Activated B cell treated with CpG ODN at 0.5 μM for 24 hours (primary cell): ENCODE results near the gene RAD52. TPM values are rescaled to one million over a fixed set of nuclear protein-coding genes. Genes with fewer than 3 reads are reported as not detected.

Source experiments
- ATAC-seq: fragments of 200-7000 bp; cut with Tn5 transposase; one replicate; pipeline ENCODE4 v1.10.0; 2021; ENCODE audit warnings: low read depth, mild to moderate bottlenecking, moderate library complexity
- CTCF ChIA-PET: fragments of 350-600 bp; sonication (Branson Sonifier 250); formaldehyde crosslinking; loops from one replicate; lab custom pipeline; 2021; ENCODE audit warnings: antibody characterized with exemption; lab: Charles Lee
- POLR2A ChIA-PET: fragments of 350-600 bp; sonication (Branson Sonifier 250); formaldehyde crosslinking; loops from one replicate; lab custom pipeline; 2021; ENCODE audit warnings: antibody characterized with exemption; lab: Charles Lee
- DNase-seq: peaks from one replicate; pipeline ENCODE4 v3.0.0; 2022
- H3K27ac Mint-ChIP-seq: one replicate; pipeline ENCODE4 v1.8.0; 2020; ENCODE audit warnings: mixed read lengths
- H3K27me3 Mint-ChIP-seq: one replicate; pipeline ENCODE4 v1.8.0; 2021; ENCODE audit warnings: mixed read lengths
- H3K36me3 Mint-ChIP-seq: one replicate; pipeline ENCODE4 v1.8.0; 2021; ENCODE audit warnings: low read depth, mixed read lengths
- H3K4me1 Mint-ChIP-seq: one replicate; pipeline ENCODE4 v1.8.0; 2021; ENCODE audit warnings: mixed read lengths
- H3K4me3 Mint-ChIP-seq: one replicate; pipeline ENCODE4 v1.8.0; 2020; ENCODE audit warnings: mild to moderate bottlenecking, mixed read lengths
- H3K9me3 Mint-ChIP-seq: one replicate; pipeline ENCODE4 v1.8.0; 2020; ENCODE audit warnings: mixed read lengths
- CTCF ChIP-seq: fragments of 200-600 bp; IDR thresholded peaks from one replicate; pipeline ENCODE4 v1.8.0; 2022; ENCODE audit warnings: antibody characterized with exemption, mild to moderate bottlenecking
- intact Hi-C: fragments of 100-400 bp; cut with micrococcal nuclease; formaldehyde crosslinking; loops from one replicate; pipeline ENCODE4 v1.15.1; 2024
- total RNA-seq: library from RNA; stranded (reverse); gene quantifications from 2 replicates; pipeline ENCODE4 v1.2.3, GENCODE V29; 2022

The RAD52 gene
- total RNA-seq, 1 donor from 2014 or later, result 15.2 TPM

- CTCF ChIA-PET, result no interaction called here
- H3K27me3 Mint-ChIP-seq, result no peaks in the 10 kb centered on the region
- H3K9me3 Mint-ChIP-seq, result no peaks in the 10 kb centered on the region
- POLR2A ChIA-PET, result no interaction called here
- H3K4me3 Mint-ChIP-seq, result no peak overlapping the region
- H3K27ac Mint-ChIP-seq, result no peak overlapping the region
- peaks cover 24% of the 10 kb centered on the region for H3K4me1 Mint-ChIP-seq
- peaks cover 2% of the 10 kb centered on the region for H3K36me3 Mint-ChIP-seq
- no peak for ATAC-seq
- TF ChIP-seq CTCF, result no peak
- intact Hi-C loops, result no loop called here
- DNase-seq, result no peak
Observed at GRCh38 chr12:989051-989450, 39.6 kb upstream of the RAD52 start.

- intact Hi-C loops, result no loop called here
- Mint-ChIP-seq H3K4me3 (no peak overlapping the region), H3K27ac (no peak overlapping the region), H3K36me3 (peaks cover 2% of the 10 kb centered on the region), H3K27me3 (no peaks in the 10 kb centered on the region), H3K9me3 (no peaks in the 10 kb centered on the region), H3K4me1 (peaks cover 24% of the 10 kb centered on the region)
- ChIA-PET CTCF (no interaction called here), POLR2A (no interaction called here)
- DNase-seq, result no peak
- no peak for ATAC-seq
- TF ChIP-seq CTCF, result no peak
Observed at GRCh38 chr12:988646-989045, 39.2 kb upstream of the RAD52 start.

- ChIA-PET CTCF (no interaction called here), POLR2A (interaction anchor here (1.3 kb wide), 1 partner anchor 8 kb away, joined by 4 read pairs; no protein-coding TSS in a partner anchor)
- H3K27me3 Mint-ChIP-seq, result no peaks in the 10 kb centered on the region
- intact Hi-C loops, result no loop called here
- no peak overlapping the region for H3K27ac Mint-ChIP-seq
- ATAC-seq (no peak), DNase-seq (no peak)
- no peaks in the 10 kb centered on the region for H3K9me3 Mint-ChIP-seq
- no peak for TF ChIP-seq CTCF
- H3K36me3 Mint-ChIP-seq, result no peaks in the 10 kb centered on the region
- H3K4me3 Mint-ChIP-seq, result no peak overlapping the region
- H3K4me1 Mint-ChIP-seq, result no peaks in the 10 kb centered on the region
Observed at GRCh38 chr12:981961-982360, 32.5 kb upstream of the RAD52 start.

- H3K4me1 Mint-ChIP-seq, result no peaks in the 10 kb centered on the region
- TF ChIP-seq CTCF, result no peak
- ChIA-PET CTCF (no interaction called here), POLR2A (interaction anchor here (1.3 kb wide), 1 partner anchor 9 kb away, joined by 4 read pairs; no protein-coding TSS in a partner anchor)
- no peak overlapping the region for H3K27ac Mint-ChIP-seq
- no peak overlapping the region for H3K4me3 Mint-ChIP-seq
- intact Hi-C loops, result no loop called here
- DNase-seq (no peak), ATAC-seq (no peak)
- H3K9me3 Mint-ChIP-seq, result no peaks in the 10 kb centered on the region
- no peaks in the 10 kb centered on the region for H3K36me3 Mint-ChIP-seq
- H3K27me3 Mint-ChIP-seq, result no peaks in the 10 kb centered on the region
Observed at GRCh38 chr12:981176-981828, 31.8 kb upstream of the RAD52 start.

GRCh38 chr12:979349-979748 lies 29.9 kb upstream of the RAD52 start:
- no peaks in the 10 kb centered on the region for H3K27me3 Mint-ChIP-seq
- ChIA-PET POLR2A (no interaction called here), CTCF (no interaction called here)
- no peak for DNase-seq
- TF ChIP-seq CTCF, result no peak
- no peaks in the 10 kb centered on the region for H3K36me3 Mint-ChIP-seq
- H3K4me1 Mint-ChIP-seq, result no peaks in the 10 kb centered on the region
- ATAC-seq, result no peak
- no peak overlapping the region for H3K4me3 Mint-ChIP-seq
- intact Hi-C loops, result no loop called here
- no peaks in the 10 kb centered on the region for H3K9me3 Mint-ChIP-seq
- H3K27ac Mint-ChIP-seq, result no peak overlapping the region
